Gastroesophageal sphincter (tissue), 4 donors: ENCODE results near the gene EEF1AKMT4. TPM values are rescaled to one million over a fixed set of nuclear protein-coding genes. Genes with fewer than 3 reads are reported as not detected.

Experiments
- ATAC-seq: fragments of 150-250 bp; one replicate; pipeline ENCODE4 v1.9.1; 2016; ENCODE audit warnings: mild to moderate bottlenecking, moderate library complexity
- H3K27ac ChIP-seq, 4 donors: fragments of 200-600 bp; sonication (generic) in 3 of 4; 1 replicate in 3 of 4; 2 replicates in 1 of 4; pipeline ENCODE4 v1.5.1; 2016 to 2019
- H3K27me3 ChIP-seq: fragments of 200-600 bp; sonication (generic); one replicate; pipeline ENCODE4 v1.5.1; 2019
- H3K36me3 ChIP-seq, 2 donors: fragments of 200-600 bp; sonication (generic); one replicate each; pipeline ENCODE4 v1.5.1; 2019; ENCODE audit warnings: control low read depth in 1 of 2
- H3K4me1 ChIP-seq, 3 donors: fragments of 200-600 bp; sonication (generic); 1 replicate in 2 of 3; 2 replicates in 1 of 3; pipeline ENCODE4 v1.5.1; 2016 to 2019; ENCODE audit warnings: control low read depth in 2 of 3
- H3K4me3 ChIP-seq, 2 donors: fragments of 200-600 bp; sonication (generic); one replicate each; pipeline ENCODE4 v1.5.1; 2019; ENCODE audit warnings: mild to moderate bottlenecking in 1 of 2, moderate library complexity in 1 of 2
- H3K9me3 ChIP-seq, 3 donors: fragments of 200-600 bp; sonication (generic); one replicate each; pipeline ENCODE4 v1.5.1; 2017 to 2019; ENCODE audit warnings: control low read depth in 2 of 3
- CTCF ChIP-seq, 4 experiments: fragments of 200-600 bp in 2 of 4; fragments of 450-650 bp in 2 of 4; sonication (generic) in 1 of 4; IDR thresholded peaks; one replicate each; pipeline ENCODE4 v1.5.1; 2017 to 2019; ENCODE audit warnings: antibody characterized with exemption in 4 of 4, mild to moderate bottlenecking in 2 of 4, moderate library complexity in 2 of 4
- EP300 ChIP-seq: sonication (generic); formaldehyde crosslinking; IDR thresholded peaks from one replicate; pipeline ENCODE4 v1.6.1; 2017; ENCODE audit warnings: antibody characterized with exemption, mild to moderate bottlenecking
- POLR2A ChIP-seq, 2 donors: fragments of 450-650 bp; IDR thresholded peaks; one replicate each; pipeline ENCODE4 v1.6.1; 2017; ENCODE audit warnings: antibody characterized with exemption in 2 of 2, mild to moderate bottlenecking in 2 of 2, moderate library complexity in 1 of 2
- POLR2AphosphoS5 ChIP-seq: sonication (generic); formaldehyde crosslinking; IDR thresholded peaks from one replicate; pipeline ENCODE4 v1.6.1; 2017; ENCODE audit warnings: antibody characterized with exemption
- WGBS, 2 donors: methylation state at CpG; one replicate each; pipeline ENCODE4 v1.1.5; 2018; ENCODE audit warnings: low coverage in 1 of 2; 5-methylcytosine and 5-hydroxymethylcytosine counted together
- total RNA-seq, 4 donors: library from RNA; depleted of rRNA; stranded (reverse); fragments of >200 nt; gene quantifications; one replicate each; pipeline ENCODE4 v1.1.0, GENCODE V29; 2016

Gene EEF1AKMT4
- total RNA-seq, 4 donors from 2014 or later, result 1.4 to 3.8 (median 2.2) TPM

- Histone ChIP-seq H3K27ac (peak within 1 kb of the TSS; percentile 48 to 90 (median 84)), H3K27me3 (no peaks in the 10 kb centered on the region), H3K4me3 (peak within 1 kb of the TSS; percentile 68 to 69), H3K9me3 (no peaks in the 10 kb centered on the region), H3K36me3 (peaks cover 0 to 39% of the 10 kb centered on the region in 2 donors), H3K4me1 (peaks cover 0 to 34% (median 12%) of the 10 kb centered on the region in 3 donors)
- 0% methylated on average over 3 of the region's 78 CpGs; no CpG with 5 or more reads in 1 of the 2 donors for WGBS, 2 donors
- peak in 2 of 4 experiments; percentile 13 to 34 for TF ChIP-seq CTCF (IDR thresholded peaks at IDR 0.05)
- no peak for TF ChIP-seq EP300
- TF ChIP-seq POLR2A (IDR thresholded peaks at IDR 0.05), result peak; percentile 72 to 80
- peak; percentile 75 for TF ChIP-seq POLR2AphosphoS5
- peak; percentile 99 for ATAC-seq
Observed at GRCh38 chr3:184298759-184299487, 49.5 kb downstream of the EEF1AKMT4 start, which contains the start of gene PSMD2. Gene PSMD2 (plus strand): TSS chr3:184299241. CDS start chr3:184299267, 26 bp downstream.

- H3K4me1 ChIP-seq, result peaks cover 0 to 34% (median 12%) of the 10 kb centered on the region in 3 donors
- H3K27me3 ChIP-seq, result no peaks in the 10 kb centered on the region
- H3K36me3 ChIP-seq, result peaks cover 0 to 47% of the 10 kb centered on the region in 2 donors
- 35 to 60% methylated on average over 5 to 11 of the region's 29 CpGs for WGBS, 2 donors
- H3K9me3 ChIP-seq, result no peaks in the 10 kb centered on the region
- peak overlapping the region; percentile 68 to 69 for H3K4me3 ChIP-seq
- no peak for ATAC-seq
- H3K27ac ChIP-seq, result peak overlapping the region; percentile 15 to 90 (median 84)
- TF ChIP-seq CTCF (IDR thresholded peaks at IDR 0.05), result no peak
- no peak for TF ChIP-seq POLR2AphosphoS5
- no peak for TF ChIP-seq EP300
- no peak for TF ChIP-seq POLR2A (IDR thresholded peaks at IDR 0.05)
Observed at GRCh38 chr3:184299488-184300377, 50.3 kb downstream of the EEF1AKMT4 start.

GRCh38 chr3:184300378-184300720 lies 50.9 kb downstream of the EEF1AKMT4 start:
- Histone ChIP-seq H3K9me3 (no peaks in the 10 kb centered on the region), H3K27me3 (no peaks in the 10 kb centered on the region), H3K4me3 (peak overlapping the region in 1 of 2 donors; percentile 69), H3K36me3 (peaks cover 0 to 53% of the 10 kb centered on the region in 2 donors), H3K27ac (no peak overlapping the region), H3K4me1 (peaks cover 0 to 34% (median 12%) of the 10 kb centered on the region in 3 donors)
- 56% methylated on average over 2 to 3 of the region's 3 CpGs for WGBS, 2 donors
- no peak for ATAC-seq
- TF ChIP-seq EP300, result no peak
- TF ChIP-seq POLR2AphosphoS5, result no peak

DNA sequence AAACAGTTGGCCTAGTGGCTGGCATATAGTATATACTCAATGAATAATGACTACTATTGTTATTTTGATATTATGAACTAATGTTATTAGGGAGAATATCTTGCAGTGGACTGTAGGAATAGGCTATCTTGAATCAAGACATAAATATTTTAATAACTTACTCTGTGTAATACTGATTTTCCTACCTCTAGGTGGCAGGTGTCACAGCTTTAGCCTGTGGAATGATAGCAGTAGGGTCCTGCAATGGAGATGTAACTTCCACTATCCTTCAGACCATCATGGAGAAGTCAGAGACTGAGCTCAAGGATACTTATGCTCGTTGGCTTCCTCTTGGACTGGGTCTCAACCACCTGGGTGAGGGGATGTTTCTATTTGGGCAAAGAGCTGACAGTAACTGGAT lies 56.1 kb downstream of the EEF1AKMT4 start:
- 56 to 60% methylated on average over 1 of the region's 1 CpG for WGBS, 2 donors
- peaks cover 0 to 89% of the 10 kb centered on the region in 2 donors for H3K36me3 ChIP-seq

More for the DNA sequence above, 56.1 kb downstream of the EEF1AKMT4 start:
- Histone ChIP-seq H3K4me3 (no peak overlapping the region), H3K4me1 (peaks cover 0 to 17% (median 3%) of the 10 kb centered on the region in 3 donors), H3K27ac (no peak overlapping the region), H3K9me3 (no peaks in the 10 kb centered on the region), H3K27me3 (no peaks in the 10 kb centered on the region)
- no peak for TF ChIP-seq POLR2A (IDR thresholded peaks at IDR 0.05)
- TF ChIP-seq CTCF (IDR thresholded peaks at IDR 0.05), result peak in 1 of 4 experiments; percentile 13
- ATAC-seq, result no peak
